Effector CD4-positive, alpha-beta T cell (primary cell): ENCODE data around the gene TMEM147.

ENCODE experiments used
- DNase-seq: peaks from one replicate; pipeline ENCODE4 v3.0.0-alpha.2; 2020

The TMEM147 gene

DNA sequence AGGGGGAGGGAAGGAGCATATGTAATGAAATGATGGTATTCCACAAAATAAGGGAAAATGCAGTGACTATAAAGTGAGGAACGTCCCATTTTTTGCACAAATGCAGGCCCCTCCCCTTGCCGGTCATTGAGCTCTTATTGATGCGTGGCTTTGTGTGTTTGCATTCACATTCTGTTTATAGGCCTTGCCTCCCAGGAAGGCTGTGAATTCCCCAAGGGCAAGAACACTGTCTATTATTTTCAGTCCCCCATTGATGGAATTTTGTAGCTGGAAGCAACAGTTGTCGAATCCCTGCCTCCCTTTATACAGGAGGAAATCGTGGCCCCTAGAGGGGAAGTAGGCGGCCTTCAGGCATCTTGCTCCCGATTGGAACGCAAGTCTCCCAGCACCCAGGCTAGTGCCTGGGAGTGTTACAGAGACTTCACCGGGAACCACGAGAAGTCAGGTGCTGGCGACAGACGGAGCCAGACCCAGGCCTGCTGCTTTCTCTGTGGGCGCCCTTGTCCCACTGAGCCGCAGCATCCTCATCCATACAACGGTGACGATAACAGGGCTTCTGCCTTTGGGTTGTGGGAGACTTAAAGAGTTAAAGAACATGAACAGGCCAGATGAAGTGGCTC lies 24.2 kb upstream of the TMEM147 start:
- DNase-seq: no peak

DNA sequence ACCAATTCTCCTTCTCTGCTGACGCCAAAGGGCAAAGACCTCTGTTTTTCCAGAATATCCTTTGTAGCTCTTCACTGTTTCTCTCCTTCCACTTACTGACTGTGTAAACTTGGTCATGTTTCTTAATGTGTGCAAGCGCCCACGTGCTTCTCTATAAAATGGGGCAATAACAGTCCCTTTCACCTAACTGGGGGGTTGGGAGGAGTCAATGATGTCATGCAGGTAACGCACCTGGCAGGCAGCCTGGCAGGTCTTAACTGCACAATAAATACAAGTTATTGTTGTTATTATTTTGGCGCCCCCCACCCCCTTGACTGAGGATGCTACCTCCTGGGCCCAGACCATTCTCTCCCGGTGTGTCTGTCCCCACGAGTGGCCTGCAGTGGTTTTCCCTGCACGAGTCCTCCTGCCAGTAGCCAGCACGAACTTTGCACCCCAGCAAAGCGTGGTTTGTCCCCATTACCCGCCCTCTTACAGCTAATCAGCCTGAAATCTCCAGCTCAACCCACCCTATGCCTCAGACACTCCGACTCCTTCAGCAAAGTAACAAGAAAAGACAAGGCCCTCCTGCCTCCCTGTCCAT lies 22.6 kb upstream of the TMEM147 start:
- no peak for DNase-seq

DNA sequence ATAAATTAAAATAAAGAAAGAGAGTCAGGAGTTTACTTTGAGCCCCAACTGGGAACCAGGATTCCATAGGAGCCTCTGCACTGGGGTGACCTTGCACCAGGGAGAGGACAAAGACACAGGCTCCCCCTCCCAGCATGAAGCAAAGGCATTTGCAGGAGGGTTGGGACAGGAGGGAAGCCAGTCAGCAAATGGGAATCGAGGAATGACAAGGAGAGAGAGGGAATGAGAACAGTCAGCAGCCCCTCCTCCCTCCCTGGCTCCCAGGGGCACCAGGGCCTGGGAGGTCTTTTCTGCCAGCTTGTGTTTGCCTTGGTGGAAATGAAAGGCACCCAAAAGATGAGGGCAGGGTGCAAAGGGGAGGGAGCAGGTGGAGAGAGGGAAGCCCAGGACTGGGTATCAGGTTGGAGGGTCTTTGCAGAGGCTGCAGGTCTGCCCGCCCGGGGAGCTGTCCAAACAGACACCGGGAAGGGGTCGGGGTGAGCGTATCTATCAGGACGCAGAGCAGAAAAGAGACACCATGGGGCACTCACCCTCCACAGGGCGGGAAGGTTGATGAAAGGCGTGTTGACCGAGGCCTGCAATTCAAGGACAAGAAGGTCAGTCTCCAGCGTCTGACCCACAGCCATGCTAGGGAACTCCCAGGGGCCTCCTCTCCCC lies 21.1 kb upstream of the TMEM147 start:
- DNase-seq: no peak

DNA sequence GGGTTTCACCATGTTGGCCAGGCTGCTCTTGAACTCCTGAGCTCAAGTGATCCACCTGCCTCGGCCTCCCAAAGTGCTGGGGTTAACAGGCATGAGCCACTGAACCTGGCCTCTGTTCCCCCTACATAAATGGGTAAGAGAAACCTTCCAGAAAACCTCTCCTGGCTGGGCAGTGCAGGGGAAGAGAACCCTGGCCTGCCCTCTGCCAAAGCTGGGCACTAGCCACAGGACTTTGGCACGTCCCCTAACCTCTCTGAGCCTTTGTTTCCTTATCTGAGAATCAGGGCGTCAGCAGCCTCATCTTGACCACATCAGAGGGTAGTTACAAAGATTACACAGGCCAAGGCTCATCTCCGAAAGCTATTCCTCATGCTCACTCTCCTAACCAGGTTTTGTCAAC lies 19.6 kb upstream of the TMEM147 start:
- DNase-seq: no peak

DNA sequence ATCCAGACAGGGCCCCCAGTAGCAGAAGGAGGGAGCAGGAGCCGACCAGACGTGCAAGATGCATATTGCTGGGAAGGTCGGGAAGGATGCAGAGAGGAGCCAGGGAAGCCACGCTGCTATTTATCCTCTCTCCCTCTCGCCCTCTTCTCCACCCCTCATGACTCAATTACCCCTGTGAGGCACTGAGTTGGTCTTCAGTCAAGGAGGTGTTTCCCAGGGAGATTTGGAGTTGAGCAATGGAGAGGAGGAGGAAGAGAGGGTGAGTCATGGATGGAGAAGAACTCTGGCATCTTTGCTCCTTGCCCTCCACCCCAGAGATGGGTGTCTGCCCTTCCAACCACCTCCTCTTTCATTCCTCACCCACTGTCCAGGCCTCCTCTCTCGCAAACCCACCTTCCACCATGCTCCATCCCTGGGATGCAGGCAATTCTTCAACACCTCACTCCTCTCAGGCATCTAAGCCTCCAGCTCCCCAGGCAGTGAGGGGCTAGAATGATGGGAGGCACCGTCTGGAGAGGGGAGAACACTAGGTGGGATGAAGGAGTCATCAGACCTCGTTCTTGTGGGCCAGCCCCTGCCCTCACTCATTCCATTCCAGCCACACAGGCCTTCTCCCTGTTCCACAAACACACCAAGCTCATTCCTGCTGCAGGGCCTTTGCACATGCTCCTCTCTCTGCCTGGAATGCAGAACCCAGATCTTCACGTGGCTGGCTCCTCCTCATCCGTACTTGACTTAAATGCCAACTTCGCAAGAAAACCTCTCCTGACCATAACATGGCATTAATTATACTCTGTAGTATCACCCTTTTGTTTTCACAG lies 17.0 kb upstream of the TMEM147 start, which contains the start of gene SBSN:
SBSN (minus strand) TSS at position 94 of the 821 bp plus-strand sequence; CDS start at position 64, 30 bp downstream.
- DNase-seq: no peak

GRCh38 chr19:35529241-35530218 lies 15.9 kb upstream of the TMEM147 start:
- no peak for DNase-seq

GRCh38 chr19:35531291-35531690 lies 14.1 kb upstream of the TMEM147 start:
- no peak for DNase-seq

DNA sequence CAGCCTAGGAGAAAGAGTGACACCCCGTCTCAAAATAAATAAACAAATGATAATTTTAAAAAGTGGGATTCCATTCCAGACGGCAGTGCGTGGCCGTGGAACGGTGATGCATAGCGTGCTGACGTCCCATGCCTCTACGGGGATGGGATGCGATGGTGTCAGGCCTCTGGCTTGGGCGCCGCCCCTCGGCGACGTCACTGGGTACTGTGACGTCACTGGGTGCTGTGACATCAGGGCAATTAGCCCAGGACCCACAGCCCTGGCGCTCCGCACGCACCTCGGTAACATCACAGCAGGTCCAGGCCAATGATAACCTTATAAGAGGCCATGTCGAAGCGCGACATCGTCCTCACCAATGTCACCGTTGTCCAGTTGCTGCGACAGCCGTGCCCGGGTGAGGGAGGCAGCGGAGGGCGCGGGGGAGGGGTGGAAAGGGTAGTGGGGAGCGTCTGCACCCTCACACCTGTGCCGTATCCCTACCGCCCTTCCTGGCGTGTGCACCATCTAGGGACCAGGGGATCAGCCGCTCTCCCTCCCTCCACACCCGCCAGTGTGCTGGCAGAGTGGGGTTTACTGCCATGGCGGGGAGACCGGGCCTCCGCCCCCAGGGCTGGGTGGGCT lies 12.1 kb upstream of the TMEM147 start, which contains the start of gene GAPDHS:
GAPDHS (plus strand) TSS at position 256 of the 621 bp plus-strand sequence; CDS start at position 328, 72 bp downstream.
- DNase-seq: no peak

DNA sequence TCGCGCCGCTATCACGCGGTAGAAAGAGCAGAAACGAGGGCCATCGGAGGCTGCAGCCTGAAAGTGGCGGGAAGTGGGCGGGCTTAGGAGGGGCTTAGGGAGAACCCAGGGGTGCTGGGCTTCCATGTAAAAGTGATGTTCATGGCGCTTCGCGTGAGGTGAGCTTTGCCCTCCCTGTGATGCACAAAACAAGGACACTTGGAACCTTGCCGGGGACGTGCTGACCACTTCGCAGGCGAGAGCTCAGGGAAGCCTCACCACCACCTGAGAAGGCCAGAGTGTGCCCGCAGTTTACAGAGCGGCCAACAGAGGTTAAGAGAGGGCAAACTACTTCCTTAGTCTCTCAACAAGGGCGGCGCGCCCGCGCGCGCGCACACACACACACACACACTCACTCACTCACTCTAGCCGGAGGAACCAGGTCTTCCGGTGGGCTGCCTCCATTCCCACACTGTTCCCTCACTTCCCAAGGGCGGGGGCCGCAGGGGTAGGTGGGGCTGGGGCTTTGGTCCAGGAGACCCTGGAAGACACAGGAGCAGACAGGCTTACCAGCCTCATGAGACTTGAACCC lies 11.5 kb upstream of the TMEM147 start:
- no peak for DNase-seq

- no peak for DNase-seq
Observed at GRCh38 chr19:35534803-35535480, 10.5 kb upstream of the TMEM147 start.

DNA sequence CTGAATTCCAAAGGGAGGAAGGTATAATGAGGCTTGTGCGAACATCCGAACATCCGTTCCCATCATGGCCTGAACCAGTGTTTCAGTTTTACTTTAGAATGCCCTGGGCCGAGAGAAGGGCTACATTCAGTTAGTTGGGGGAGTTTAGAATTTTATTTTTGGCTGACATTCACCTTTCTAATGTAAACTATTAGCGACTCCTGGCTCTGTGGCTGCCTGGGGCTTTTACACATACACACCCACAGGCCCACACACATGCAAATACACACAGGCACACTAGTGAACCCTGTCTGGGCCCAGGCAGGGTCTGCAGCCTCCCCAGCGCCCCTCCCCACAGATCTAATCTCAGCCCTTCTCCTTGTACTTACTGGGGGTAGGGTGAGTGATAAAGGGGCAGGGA lies 6.1 kb upstream of the TMEM147 start:
- no peak for DNase-seq

DNA sequence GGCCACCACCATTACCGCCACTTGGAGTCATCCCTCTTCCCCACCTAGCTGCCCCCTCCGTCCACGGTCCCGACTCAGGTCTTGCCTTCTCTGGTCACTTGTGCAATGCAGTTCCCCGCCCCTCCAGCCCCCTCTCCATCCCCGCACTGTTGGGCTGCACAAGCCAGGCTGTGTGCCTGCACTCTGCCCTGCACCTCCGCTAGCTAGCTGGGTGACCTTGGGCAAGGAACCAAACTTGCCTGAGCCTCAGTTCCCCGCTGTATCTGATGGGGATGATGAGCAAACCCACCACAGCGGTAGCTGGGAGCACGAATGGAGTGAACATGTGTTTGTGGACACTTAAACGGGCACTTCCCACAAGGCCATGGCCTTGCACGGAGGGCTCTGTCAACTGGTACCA lies 5.6 kb upstream of the TMEM147 start:
- no peak for DNase-seq

DNA sequence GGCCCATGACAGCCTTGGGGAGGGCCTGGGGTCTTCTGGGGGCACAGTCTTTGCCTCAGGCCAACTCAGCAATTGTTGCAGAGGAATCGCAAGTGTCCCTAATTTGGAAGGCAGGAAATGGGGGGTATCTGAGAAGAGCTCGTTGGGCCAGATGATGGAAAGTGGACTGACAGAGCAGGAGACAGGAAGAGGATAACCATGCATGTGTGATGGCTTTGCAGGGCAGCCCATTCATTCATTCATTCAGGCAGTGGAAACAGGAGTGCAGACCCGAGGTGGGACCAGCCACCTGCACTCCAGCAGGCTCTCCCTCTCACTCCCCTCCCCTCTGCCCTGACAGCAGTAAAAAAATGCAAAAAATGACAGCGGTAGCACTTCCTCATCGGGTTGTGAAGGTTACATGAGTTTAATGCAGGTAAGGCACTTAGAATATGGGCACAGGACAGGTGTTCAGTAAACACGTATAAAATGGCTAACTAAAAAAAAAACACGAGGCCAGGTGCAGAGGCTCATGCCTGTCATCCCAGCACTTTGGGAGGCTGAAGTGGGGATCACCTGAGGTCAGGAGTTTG lies 5.0 kb upstream of the TMEM147 start:
- no peak for DNase-seq

DNA sequence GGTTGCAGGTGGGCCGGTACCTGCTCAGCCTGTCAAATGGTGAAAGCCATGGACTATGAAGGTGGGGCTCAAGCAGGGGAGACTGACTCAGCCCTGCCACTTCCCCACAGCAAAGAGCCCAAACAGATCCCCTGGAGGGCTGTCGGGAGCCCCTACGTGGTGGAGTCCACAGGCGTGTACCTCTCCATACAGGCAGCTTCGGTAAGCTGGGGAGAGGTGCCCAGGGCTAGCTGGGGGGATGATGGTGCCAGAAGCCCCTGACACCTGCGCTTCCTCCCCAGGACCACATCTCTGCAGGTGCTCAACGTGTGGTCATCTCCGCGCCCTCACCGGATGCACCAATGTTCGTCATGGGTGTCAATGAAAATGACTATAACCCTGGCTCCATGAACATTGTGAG lies 3.2 kb upstream of the TMEM147 start:
- DNase-seq: no peak

DNA sequence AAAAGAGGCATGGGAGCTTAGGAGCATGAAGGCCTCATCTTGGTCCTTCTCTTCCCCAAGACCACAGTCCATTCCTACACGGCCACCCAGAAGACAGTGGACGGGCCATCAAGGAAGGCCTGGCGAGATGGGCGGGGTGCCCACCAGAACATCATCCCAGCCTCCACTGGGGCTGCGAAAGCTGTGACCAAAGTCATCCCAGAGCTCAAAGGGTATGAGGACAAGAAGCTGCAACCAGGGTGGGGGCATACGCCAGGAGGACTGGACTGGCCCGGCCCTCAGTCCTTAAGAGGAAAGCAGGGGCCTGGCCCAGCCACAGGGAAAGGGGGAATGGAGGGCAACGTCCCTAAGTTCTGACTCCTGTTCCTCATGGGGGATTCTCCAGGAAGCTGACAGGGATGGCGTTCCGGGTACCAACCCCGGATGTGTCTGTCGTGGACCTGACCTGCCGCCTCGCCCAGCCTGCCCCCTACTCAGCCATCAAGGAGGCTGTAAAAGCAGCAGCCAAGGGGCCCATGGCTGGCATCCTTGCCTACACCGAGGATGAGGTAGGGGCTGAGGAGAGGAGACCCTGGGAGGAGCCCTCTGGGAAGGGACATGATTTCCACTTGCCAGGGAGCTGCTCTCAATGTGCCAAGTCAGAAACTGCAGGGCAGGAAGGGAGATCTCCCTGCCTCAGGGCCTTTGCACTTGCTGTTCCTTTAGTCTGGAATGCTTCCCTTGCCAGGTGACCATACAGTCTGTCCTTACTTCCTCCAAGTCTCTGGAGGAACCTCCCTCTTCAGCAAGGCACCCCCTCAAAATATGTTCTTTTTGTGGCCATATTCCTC lies 1.9 kb upstream of the TMEM147 start:
- no peak for DNase-seq

GRCh38 chr19:35544110-35544802 lies 1.2 kb upstream of the TMEM147 start:
- no peak for DNase-seq

- peak; percentile 35 for DNase-seq
Observed at GRCh38 chr19:35545855-35546381, 492 bp downstream of the TMEM147 start.

- no peak for DNase-seq
Observed at GRCh38 chr19:35546532-35546931, 1.1 kb downstream of the TMEM147 start.
